Measurements from ENCODE around the gene OR2C3. TPM values are rescaled to one million over a fixed set of nuclear protein-coding genes. Genes with fewer than 3 reads are reported as not detected.
"Not testable (repeated sequence)": the region's sequence is repeated elsewhere in the genome, so short reads cannot be mapped to it uniquely, and the experiment has no call there.

Gene OR2C3
- polyA plus RNA-seq, 3 donors from 2014 or later = not detected

GRCh38 chr1:247539215-247539614 lies 3.0 kb upstream of the OR2C3 start:
- Mint-ChIP-seq H3K27me3 (ENCODE audit: low read depth in 3 of 3) (peaks cover 0 to 5% (median 2%) of the 10 kb centered on the region in 3 donors), H3K9me3 (no peaks in the 10 kb centered on the region), H3K36me3 (no peaks in the 10 kb centered on the region), H3K4me3 (no peak overlapping the region), H3K4me1 (peaks cover 2 to 5% of the 10 kb centered on the region in 2 donors), H3K27ac (no peak overlapping the region)
- DNase-seq = no peak

- peaks cover 0 to 6% (median 2%) of the 10 kb centered on the region in 3 donors for H3K27me3 Mint-ChIP-seq (ENCODE audit: low read depth in 3 of 3)
- H3K36me3 Mint-ChIP-seq = no peaks in the 10 kb centered on the region
- H3K9me3 Mint-ChIP-seq = no peaks in the 10 kb centered on the region
- peaks cover 2 to 5% of the 10 kb centered on the region in 2 donors for H3K4me1 Mint-ChIP-seq
- no peak overlapping the region for H3K27ac Mint-ChIP-seq
- no peak overlapping the region for H3K4me3 Mint-ChIP-seq
- no peak for DNase-seq
Observed at GRCh38 chr1:247538561-247538960, 2.3 kb upstream of the OR2C3 start.

DNA sequence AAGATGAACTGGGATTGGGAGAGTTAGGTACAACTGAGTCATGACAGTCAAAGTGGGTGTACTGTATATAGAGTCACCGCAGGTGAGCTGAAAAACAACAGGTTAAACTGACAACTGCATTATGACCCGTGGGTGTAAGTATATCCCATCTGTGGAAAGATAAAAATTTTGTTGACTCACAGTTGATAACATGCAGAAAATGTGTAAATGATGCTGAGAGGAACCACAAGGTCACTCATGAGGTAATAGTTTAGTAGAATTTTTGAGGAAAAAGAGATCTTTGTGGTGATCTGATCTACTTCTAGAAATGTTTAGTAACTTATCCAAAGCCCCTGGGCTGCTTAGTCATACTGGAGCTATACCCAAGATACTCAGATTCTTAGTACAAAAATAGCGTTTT lies 838 bp downstream of the OR2C3 start:
- Mint-ChIP-seq H3K9me3 (peaks cover 0 to 4% (median 0%) of the 10 kb centered on the region in 6 donors), H3K4me3 (no peak overlapping the region), H3K4me1 (peaks cover under 1 to 2% of the 10 kb centered on the region in 2 donors), H3K27me3 (ENCODE audit: low read depth in 3 of 3) (peaks cover 0 to 6% (median 6%) of the 10 kb centered on the region in 3 donors), H3K27ac (no peak overlapping the region), H3K36me3 (no peaks in the 10 kb centered on the region)
- DNase-seq = no peak

- Mint-ChIP-seq H3K27me3 (ENCODE audit: low read depth in 3 of 3) (peaks cover 0 to 6% (median 5%) of the 10 kb centered on the region in 3 donors), H3K4me1 (no peaks in the 10 kb centered on the region), H3K27ac (no peak overlapping the region), H3K9me3 (peaks cover 0 to 4% (median 0%) of the 10 kb centered on the region in 6 donors), H3K4me3 (no peak overlapping the region), H3K36me3 (no peaks in the 10 kb centered on the region)
- no peak for DNase-seq
Observed at GRCh38 chr1:247531937-247532336, 4.3 kb downstream of the OR2C3 start.

- peak in 1 of 3 donors; percentile 0 for DNase-seq
- Mint-ChIP-seq H3K27ac (no peak overlapping the region), H3K4me3 (peak overlapping the region in 1 of 5 donors; percentile 30), H3K36me3 (no peaks in the 10 kb centered on the region), H3K4me1 (no peaks in the 10 kb centered on the region), H3K27me3 (ENCODE audit: low read depth in 3 of 3) (peaks cover 0 to 6% (median 5%) of the 10 kb centered on the region in 3 donors), H3K9me3 (peaks cover 0 to 4% (median 0%) of the 10 kb centered on the region in 6 donors)
Observed at GRCh38 chr1:247530785-247531184, 5.5 kb downstream of the OR2C3 start.

DNA sequence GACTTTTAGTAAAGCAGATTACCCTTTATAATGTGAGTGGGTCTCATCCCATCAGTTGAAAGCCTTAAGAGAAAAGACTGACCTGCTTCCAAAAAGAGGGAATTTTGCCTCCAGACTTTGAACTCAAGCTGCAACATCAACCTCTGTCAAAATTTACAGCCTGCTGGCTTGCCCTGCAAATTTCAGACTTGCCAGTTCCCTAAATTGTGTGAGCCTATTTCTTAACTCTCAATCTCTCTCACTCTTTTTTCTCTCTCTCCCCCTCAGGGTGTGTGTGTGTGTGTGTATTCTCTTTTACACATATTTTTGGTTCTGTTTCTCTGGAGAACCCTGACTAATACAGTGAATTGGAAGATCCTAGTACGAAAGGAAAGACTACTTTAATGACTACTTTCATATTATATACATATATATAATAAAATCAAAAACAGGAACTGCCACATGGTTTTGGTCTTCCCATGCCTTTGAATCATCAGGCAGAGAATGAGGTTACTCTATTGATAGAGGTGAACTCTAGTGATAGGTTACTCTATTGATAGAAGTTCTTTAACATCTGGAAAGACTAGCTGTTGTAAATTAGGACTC lies 6.4 kb downstream of the OR2C3 start:
- no peak for DNase-seq
- no peak overlapping the region for H3K27ac Mint-ChIP-seq
- peaks cover 0 to 4% (median 0%) of the 10 kb centered on the region in 6 donors for H3K9me3 Mint-ChIP-seq
- no peak overlapping the region for H3K4me3 Mint-ChIP-seq
- H3K27me3 Mint-ChIP-seq (ENCODE audit: low read depth in 3 of 3) = peaks cover 0 to 5% (median 4%) of the 10 kb centered on the region in 3 donors
- no peaks in the 10 kb centered on the region for H3K36me3 Mint-ChIP-seq
- H3K4me1 Mint-ChIP-seq = no peaks in the 10 kb centered on the region

GRCh38 chr1:247528812-247529474 lies 7.3 kb downstream of the OR2C3 start:
- H3K36me3 Mint-ChIP-seq = no peaks in the 10 kb centered on the region
- H3K27ac Mint-ChIP-seq = no peak overlapping the region
- peaks cover 0 to 4% (median 0%) of the 10 kb centered on the region in 6 donors for H3K9me3 Mint-ChIP-seq
- H3K4me3 Mint-ChIP-seq = no peak overlapping the region
- DNase-seq = no peak
- no peaks in the 10 kb centered on the region for H3K4me1 Mint-ChIP-seq
- H3K27me3 Mint-ChIP-seq (ENCODE audit: low read depth in 3 of 3) = peaks cover 2 to 4% (median 2%) of the 10 kb centered on the region in 3 donors

- H3K27me3 Mint-ChIP-seq (ENCODE audit: low read depth in 3 of 3); H3K4me3 Mint-ChIP-seq; H3K4me1 Mint-ChIP-seq; DNase-seq; H3K9me3 Mint-ChIP-seq; H3K27ac Mint-ChIP-seq; H3K36me3 Mint-ChIP-seq: not testable (repeated sequence)
Observed at GRCh38 chr1:247521886-247522285, 14.4 kb downstream of the OR2C3 start.

- DNase-seq = no peak
- peaks cover 4 to 14% of the 10 kb centered on the region in 2 donors for H3K4me1 Mint-ChIP-seq
- peaks cover 0 to 3% (median 0%) of the 10 kb centered on the region in 3 donors for H3K36me3 Mint-ChIP-seq
- no peak overlapping the region for H3K4me3 Mint-ChIP-seq
- H3K27ac Mint-ChIP-seq = no peak overlapping the region
- H3K9me3 Mint-ChIP-seq = peaks cover 0 to 5% (median 2%) of the 10 kb centered on the region in 6 donors
- peaks cover 0 to 5% (median 0%) of the 10 kb centered on the region in 3 donors for H3K27me3 Mint-ChIP-seq (ENCODE audit: low read depth in 3 of 3)
Observed at GRCh38 chr1:247518613-247518891, 17.7 kb downstream of the OR2C3 start.

DNA sequence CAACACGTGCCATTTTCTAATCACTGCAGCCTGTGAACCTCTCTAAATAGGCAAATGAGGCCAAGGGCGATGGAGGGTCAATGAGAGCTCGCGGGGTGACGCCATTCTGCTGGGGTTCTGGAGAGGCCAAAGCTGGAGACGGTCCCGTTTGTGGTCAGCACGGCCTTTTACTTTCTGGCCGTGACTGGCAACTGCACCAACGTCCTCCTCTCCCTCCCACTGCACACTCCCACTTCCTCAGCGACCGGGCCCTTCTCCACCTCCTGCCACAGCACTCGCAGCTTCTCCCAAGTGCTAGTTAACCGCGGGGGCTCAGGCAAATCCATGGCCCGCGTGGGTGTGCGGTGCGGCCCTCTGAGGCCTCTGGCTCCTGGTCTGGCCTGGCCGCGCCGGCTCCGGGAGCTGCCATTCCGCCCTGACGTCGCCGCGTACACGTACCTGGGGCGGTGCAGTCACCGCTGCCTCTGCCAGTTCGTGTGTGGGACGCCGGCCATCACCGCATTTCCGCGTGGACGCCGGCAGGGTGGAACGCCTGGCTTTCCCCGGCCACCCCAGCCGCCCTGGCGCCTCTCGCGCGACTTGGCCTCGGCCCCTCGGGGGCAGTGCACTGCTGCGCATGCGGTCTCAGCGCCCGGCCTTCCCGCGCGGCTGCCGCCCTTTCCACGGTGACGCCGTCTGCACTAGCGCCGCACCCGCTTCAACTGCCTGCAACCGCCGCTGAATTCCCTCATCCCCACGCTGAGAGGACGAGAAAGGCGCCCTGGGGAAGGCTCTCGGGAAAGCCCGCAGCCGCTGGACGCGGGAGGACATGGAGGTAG lies 18.2 kb downstream of the OR2C3 start:
- peak in 2 of 3 donors; percentile 31 to 36 for DNase-seq
- Mint-ChIP-seq H3K27me3 (ENCODE audit: low read depth in 3 of 3) (peaks cover 0 to 3% (median 0%) of the 10 kb centered on the region in 3 donors), H3K36me3 (peaks cover 0 to 3% (median 0%) of the 10 kb centered on the region in 3 donors), H3K4me3 (peak overlapping the region in 3 of 5 donors; percentile 59 to 67 (median 60)), H3K27ac (peak overlapping the region in 1 of 6 donors; percentile 46), H3K4me1 (peaks cover 4 to 14% of the 10 kb centered on the region in 2 donors), H3K9me3 (peaks cover 0 to 5% (median 2%) of the 10 kb centered on the region in 6 donors)

DNA sequence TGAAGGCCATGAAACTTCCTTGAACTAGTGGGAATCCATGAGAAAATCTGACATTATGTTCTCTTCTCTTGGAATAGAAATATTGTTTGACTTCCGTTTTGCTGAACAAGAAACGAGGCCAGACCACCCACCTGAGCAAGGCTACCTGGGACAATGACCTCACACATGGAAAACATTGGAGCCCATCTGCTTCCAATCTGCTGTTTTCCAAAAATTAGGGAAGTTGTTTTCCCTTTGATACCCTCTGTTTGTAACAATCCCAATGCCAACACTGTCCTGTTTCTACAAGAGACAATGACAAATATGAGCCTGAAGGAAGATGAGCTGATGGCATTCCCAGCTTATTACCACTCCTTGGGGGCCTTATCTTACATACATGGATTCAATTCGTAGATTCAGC lies 29.4 kb downstream of the OR2C3 start:
- DNase-seq = no peak
- H3K4me1 Mint-ChIP-seq = no peaks in the 10 kb centered on the region
- peaks cover 0 to 13% (median 3%) of the 10 kb centered on the region in 3 donors for H3K27me3 Mint-ChIP-seq (ENCODE audit: low read depth in 3 of 3)
- peaks cover 0 to 15% (median 2%) of the 10 kb centered on the region in 6 donors for H3K9me3 Mint-ChIP-seq
- no peak overlapping the region for H3K4me3 Mint-ChIP-seq
- H3K27ac Mint-ChIP-seq = no peak overlapping the region
- H3K36me3 Mint-ChIP-seq = no peaks in the 10 kb centered on the region

- DNase-seq = no peak
Observed at GRCh38 chr1:247500865-247501264, 35.4 kb downstream of the OR2C3 start.

GRCh38 chr1:247496581-247497285 lies 39.5 kb downstream of the OR2C3 start:
- Mint-ChIP-seq H3K27me3 (ENCODE audit: low read depth in 3 of 3) (peaks cover 0 to 8% (median 1%) of the 10 kb centered on the region in 3 donors), H3K36me3 (no peaks in the 10 kb centered on the region), H3K27ac (no peak overlapping the region), H3K9me3 (no peaks in the 10 kb centered on the region), H3K4me1 (no peaks in the 10 kb centered on the region), H3K4me3 (no peak overlapping the region)
- no peak for DNase-seq

More at GRCh38 chr1:247500865-247501264, 35.4 kb downstream of the OR2C3 start:
- Mint-ChIP-seq H3K27me3 (ENCODE audit: low read depth in 3 of 3) (peaks cover 0 to 6% (median 0%) of the 10 kb centered on the region in 3 donors), H3K27ac (no peak overlapping the region), H3K9me3 (no peaks in the 10 kb centered on the region), H3K4me3 (no peak overlapping the region), H3K4me1 (no peaks in the 10 kb centered on the region), H3K36me3 (no peaks in the 10 kb centered on the region)

Measured in immature natural killer cell (primary cell).